NCI-H446 treated with DMSO at 0.1 percent for 48 hours (cell line): ENCODE results near the gene GARS1.
"Not testable (repeated sequence)": the region's sequence is repeated elsewhere in the genome, so short reads cannot be mapped to it uniquely, and the experiment has no call there.

Experiments
- DNase-seq: peaks from one replicate; lab custom pipeline; 2025; lab: John Stamatoyannopoulos, UW

The GARS1 gene

GRCh38 chr7:30627026-30627425 lies 32.3 kb downstream of the GARS1 start:
- DNase-seq: no peak

- no peak for DNase-seq
Measured at GRCh38 chr7:30630986-30631385, 36.3 kb downstream of the GARS1 start.

GRCh38 chr7:30633223-30633622 lies 38.5 kb downstream of the GARS1 start:
- no peak for DNase-seq

- no peak for DNase-seq
Measured at GRCh38 chr7:30634193-30634626, 39.5 kb downstream of the GARS1 start.

- no peak for DNase-seq
Measured at GRCh38 chr7:30634634-30635201, 40.0 kb downstream of the GARS1 start.

GRCh38 chr7:30635798-30636197 lies 41.1 kb downstream of the GARS1 start:
- DNase-seq: no peak

GRCh38 chr7:30642322-30642721 lies 47.6 kb downstream of the GARS1 start:
- not testable (repeated sequence) for DNase-seq

GRCh38 chr7:30642789-30643188 lies 48.1 kb downstream of the GARS1 start:
- no peak for DNase-seq

GRCh38 chr7:30644286-30644955 lies 49.7 kb downstream of the GARS1 start:
- DNase-seq: no peak

- DNase-seq: no peak
Measured at GRCh38 chr7:30645661-30646060, 51.0 kb downstream of the GARS1 start.

GRCh38 chr7:30646154-30646553 lies 51.5 kb downstream of the GARS1 start:
- DNase-seq: no peak

GRCh38 chr7:30647589-30648364 lies 53.1 kb downstream of the GARS1 start:
- no peak for DNase-seq

- DNase-seq: no peak
Measured at GRCh38 chr7:30648744-30649540, 54.3 kb downstream of the GARS1 start.

- no peak for DNase-seq
Measured at GRCh38 chr7:30649717-30650420, 55.2 kb downstream of the GARS1 start.

- no peak for DNase-seq
Measured at GRCh38 chr7:30650421-30650808, 55.7 kb downstream of the GARS1 start.

GRCh38 chr7:30652132-30652531 lies 57.5 kb downstream of the GARS1 start:
- DNase-seq: no peak

- no peak for DNase-seq
Measured at GRCh38 chr7:30652698-30653641, 58.3 kb downstream of the GARS1 start.

GRCh38 chr7:30654296-30655090 lies 59.8 kb downstream of the GARS1 start:
- DNase-seq: no peak

- no peak for DNase-seq
Measured at GRCh38 chr7:30655096-30655970, 60.7 kb downstream of the GARS1 start.
